ENCODE data around the gene KCNH4.
"Not testable (repeated sequence)": the region's sequence is repeated elsewhere in the genome, so short reads cannot be mapped to it uniquely, and the experiment has no call there.

Gene KCNH4

DNA sequence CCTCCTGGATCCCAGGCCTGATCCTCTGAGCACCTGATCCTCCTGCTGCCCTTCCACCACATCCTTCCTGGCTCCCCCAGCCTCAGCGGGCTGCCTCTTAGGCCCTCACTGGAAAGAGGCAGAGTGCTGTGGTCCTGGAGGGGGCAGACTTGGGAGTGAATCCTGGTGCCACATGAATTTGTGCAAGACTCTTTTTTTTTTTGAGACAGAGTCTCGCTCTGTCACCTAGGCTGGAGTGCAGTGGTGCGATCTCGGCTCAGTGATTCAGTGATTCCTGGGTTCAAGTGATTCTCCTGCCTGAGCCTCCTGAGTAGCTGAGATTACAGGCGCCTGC lies 10.3 kb upstream of the KCNH4 start:
- no peak for TF ChIP-seq JUND (IDR thresholded peaks at IDR 0.05; ENCODE audit: low read depth)
- DNase-seq (ENCODE audit: low read depth in 1 of 2, low spot score in 1 of 2) = no peak
- in situ Hi-C loops (cut with HindIII; ENCODE audit: low pct_unique_long_range_greater_than_20kb, low sequenced_read_pairs) = no loop called here

DNA sequence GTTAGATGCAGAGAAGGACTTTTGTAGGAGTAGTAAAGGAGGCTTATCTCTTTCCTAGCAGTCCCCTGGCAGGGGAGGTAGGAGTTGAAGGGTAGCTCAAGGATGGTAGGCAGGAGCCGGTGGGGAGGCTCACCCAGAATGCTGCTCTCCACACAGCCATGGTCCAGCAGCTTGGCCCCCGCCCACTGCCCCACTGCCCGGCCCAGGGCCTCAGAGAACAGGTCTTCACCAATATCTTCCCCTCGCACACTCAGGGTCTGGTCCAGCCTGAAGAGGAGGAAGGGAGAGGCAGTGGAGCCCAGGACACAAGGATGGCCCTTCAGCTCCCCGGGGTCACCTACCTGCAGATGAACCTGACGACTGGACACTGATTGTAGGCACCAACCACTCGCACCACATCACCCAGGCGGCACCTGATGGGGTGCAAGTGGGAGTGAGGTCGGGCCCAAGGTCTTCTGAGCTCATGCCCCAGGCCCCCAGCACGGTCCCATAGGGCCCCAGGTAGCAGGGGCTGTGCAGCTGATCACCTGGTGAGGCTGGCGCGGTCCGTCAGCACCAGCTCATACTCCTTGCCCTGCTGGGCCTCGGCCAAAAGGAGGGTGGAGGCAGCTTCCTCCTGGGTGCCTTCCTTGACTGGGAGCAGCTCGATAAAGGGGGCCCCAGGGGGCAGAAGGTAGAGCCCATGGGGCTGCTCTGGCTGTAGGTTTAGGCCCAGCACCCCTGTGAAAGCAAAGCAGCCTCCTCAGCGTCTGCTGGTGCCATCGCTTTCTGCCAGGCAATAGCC lies 9.7 kb upstream of the KCNH4 start:
- DNase-seq (ENCODE audit: low read depth in 1 of 2, low spot score in 1 of 2) = no peak
- TF ChIP-seq JUND (IDR thresholded peaks at IDR 0.05; ENCODE audit: low read depth) = no peak
- in situ Hi-C loops (cut with HindIII; ENCODE audit: low pct_unique_long_range_greater_than_20kb, low sequenced_read_pairs) = no loop called here

GRCh38 chr17:42189651-42189965 lies 8.7 kb upstream of the KCNH4 start:
- TF ChIP-seq JUND (IDR thresholded peaks at IDR 0.05; ENCODE audit: low read depth) = no peak
- no peak for DNase-seq (ENCODE audit: low read depth in 1 of 2, low spot score in 1 of 2)
- in situ Hi-C loops (cut with HindIII; ENCODE audit: low pct_unique_long_range_greater_than_20kb, low sequenced_read_pairs) = no loop called here

- DNase-seq (ENCODE audit: low read depth in 1 of 2, low spot score in 1 of 2) = no peak
- no peak for TF ChIP-seq JUND (IDR thresholded peaks at IDR 0.05; ENCODE audit: low read depth)
- in situ Hi-C loops (cut with HindIII; ENCODE audit: low pct_unique_long_range_greater_than_20kb, low sequenced_read_pairs) = no loop called here
Observed at GRCh38 chr17:42188749-42189650, 8.1 kb upstream of the KCNH4 start.

GRCh38 chr17:42187833-42188232 lies 6.9 kb upstream of the KCNH4 start:
- TF ChIP-seq JUND (IDR thresholded peaks at IDR 0.05; ENCODE audit: low read depth) = no peak

GRCh38 chr17:42186191-42186590 lies 5.2 kb upstream of the KCNH4 start:
- in situ Hi-C loops (cut with HindIII; ENCODE audit: low pct_unique_long_range_greater_than_20kb, low sequenced_read_pairs); DNase-seq (ENCODE audit: low read depth in 1 of 2, low spot score in 1 of 2): not testable (repeated sequence)

More at GRCh38 chr17:42187833-42188232, 6.9 kb upstream of the KCNH4 start:
- in situ Hi-C loops (cut with HindIII; ENCODE audit: low pct_unique_long_range_greater_than_20kb, low sequenced_read_pairs) = no loop called here
- DNase-seq (ENCODE audit: low read depth in 1 of 2, low spot score in 1 of 2) = no peak

DNA sequence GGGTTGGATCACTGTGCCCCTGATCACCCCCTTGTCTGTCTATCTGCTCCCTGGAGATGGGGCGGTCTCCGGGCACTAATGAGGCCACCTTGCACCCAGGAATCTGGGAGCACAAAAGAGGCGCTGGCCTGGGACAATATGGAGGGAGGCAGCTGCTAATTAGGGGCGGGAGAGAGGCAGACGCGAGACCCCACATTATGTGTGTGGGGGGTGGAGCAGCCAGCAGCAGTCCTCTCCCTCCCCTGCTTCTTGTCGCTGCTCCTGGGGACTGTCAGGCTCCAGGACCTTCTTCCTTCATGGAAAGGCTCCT lies 4.6 kb upstream of the KCNH4 start:
- DNase-seq (ENCODE audit: low read depth in 1 of 2, low spot score in 1 of 2) = no peak
- TF ChIP-seq JUND (IDR thresholded peaks at IDR 0.05; ENCODE audit: low read depth) = no peak
- in situ Hi-C loops (cut with HindIII; ENCODE audit: low pct_unique_long_range_greater_than_20kb, low sequenced_read_pairs) = no loop called here

DNA sequence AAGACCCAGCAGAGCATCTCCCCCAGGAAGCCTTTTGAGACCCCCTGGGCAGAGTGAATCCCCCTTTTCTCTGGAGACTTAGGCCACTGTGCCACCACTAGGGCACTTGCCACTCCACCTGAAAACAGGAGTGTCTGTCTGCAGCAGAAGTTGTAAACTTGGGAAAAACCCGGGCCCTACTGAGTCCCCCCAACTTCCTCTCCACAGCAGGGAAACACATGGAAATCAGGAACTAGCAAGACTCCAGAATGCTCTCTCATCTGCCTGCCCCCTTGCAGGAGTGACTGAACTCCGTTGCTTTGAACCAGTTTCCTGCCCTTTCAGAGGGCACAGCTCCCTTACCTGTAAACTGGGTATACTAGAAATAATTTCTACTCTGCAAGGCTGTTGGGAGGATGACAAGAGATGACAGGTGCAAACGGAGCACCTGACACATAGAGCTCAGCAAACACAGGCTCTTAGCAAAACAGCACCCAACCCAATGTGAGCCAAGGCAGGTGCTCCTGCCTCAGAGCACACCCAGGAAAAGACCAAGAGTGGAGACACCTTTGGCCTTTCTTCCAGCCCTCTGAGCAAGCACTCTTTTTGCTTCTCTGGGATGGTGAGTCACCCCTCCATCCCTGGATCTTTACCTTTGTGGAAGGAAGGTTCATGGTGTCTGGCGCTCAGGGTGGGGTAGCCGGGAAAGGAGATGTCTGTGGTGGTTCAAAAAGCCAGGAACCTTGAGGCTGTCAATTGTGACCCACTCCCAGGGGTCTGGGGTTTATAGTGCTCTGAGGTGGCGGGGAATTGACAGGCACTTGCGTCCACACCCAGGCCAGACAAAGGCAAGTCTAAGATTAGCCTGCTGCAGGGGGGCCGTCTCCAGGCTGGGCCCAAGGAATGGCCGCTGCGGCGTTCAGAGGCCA lies 4.0 kb upstream of the KCNH4 start, which contains the start of gene HCRT:
Gene HCRT (minus strand): TSS at position 740 of the 908 bp plus-strand sequence. CDS start 87 bp downstream, at position 653.
- DNase-seq (ENCODE audit: low read depth in 1 of 2, low spot score in 1 of 2) = no peak
- in situ Hi-C loops (cut with HindIII; ENCODE audit: low pct_unique_long_range_greater_than_20kb, low sequenced_read_pairs) = no loop called here
- no peak for TF ChIP-seq JUND (IDR thresholded peaks at IDR 0.05; ENCODE audit: low read depth)

DNA sequence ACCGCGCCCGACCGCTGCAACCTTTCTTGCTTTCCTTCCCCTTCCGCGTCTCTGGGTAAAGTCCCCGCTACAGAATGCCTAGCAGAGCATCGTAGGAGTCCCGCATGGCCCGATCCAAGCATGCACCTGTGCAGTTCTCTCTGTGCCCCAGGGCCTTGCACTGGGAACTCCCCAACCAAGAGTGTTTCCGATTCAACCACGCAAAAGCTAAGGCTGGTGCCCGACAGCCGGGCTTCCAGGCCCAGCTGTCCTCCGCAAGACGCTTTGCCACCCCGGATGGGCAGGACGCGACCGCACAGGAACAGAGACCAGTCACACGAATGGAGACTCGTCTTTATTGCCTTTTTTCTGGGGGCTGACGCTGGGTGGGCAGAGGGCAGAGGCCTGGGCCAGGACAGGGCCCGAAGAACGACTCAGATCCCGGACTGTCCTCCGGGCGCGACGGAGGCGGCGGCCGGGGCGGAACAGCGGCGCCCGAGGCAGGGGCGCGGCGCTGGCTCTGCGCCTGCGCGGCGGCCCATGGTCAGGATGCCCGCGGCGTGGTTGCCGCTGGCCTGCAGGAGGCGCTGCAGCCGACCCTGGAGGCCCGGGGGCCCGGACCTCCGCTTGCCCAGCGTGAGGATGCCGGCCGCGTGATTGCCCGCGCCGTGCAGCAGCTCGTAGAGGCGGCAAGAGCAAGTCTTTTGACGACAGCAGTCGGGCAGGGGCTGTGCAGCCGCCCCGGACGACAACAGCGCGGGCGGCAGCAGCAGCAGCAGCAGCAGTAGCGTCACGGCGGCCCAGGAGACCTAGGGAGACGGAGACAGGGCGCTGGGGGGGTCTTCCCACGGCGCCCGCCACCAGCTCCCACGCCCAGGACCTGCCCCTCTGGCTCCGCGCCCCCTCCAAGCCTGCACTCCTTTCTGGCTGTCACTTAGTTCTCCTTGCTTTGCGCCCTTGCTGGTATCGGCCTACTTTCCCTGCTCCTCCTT lies 3.1 kb upstream of the KCNH4 start:
- no peak for TF ChIP-seq JUND (IDR thresholded peaks at IDR 0.05; ENCODE audit: low read depth)
- peak in 1 of 2 experiments; percentile 53 for DNase-seq (ENCODE audit: low read depth in 1 of 2, low spot score in 1 of 2)
- in situ Hi-C loops (cut with HindIII; ENCODE audit: low pct_unique_long_range_greater_than_20kb, low sequenced_read_pairs) = no loop called here

DNA sequence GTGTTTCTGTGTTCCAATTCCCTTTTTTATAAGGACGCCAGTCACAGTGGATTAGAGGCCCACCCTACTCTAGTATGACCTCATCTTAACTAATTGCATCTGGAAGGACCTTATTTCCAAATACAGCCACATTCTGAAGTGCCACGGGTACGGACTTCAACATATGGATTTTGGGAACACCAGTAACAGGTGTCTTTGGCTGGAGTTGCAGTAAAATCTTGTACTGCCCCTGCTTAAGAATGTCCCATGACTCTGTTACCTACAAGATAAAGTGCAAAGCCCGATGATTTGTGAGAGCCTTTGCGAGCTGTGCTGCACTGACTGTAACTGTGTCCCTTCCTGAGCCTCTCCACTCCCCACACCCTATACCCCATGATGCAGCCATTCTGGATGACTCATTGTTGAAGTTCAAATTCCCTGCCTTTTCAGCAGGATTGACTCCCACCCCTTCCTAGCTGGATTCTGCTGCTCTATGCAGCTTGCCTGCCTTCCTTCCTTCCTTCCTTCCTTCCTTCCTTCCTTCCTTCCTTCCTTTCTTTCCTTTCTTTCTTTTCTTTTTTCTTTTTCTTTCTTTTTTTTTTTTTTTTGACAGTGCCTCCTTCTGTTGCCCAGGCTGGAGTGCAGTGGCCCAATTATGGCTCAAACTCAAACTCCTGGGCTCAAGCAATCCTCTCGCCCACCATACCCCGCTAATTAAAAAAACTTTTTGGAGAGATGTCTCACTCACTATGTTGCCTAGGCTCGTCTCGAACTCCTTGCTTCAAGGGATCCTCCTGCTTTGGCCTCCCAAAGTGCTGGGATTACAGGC lies 2.2 kb upstream of the KCNH4 start:
- in situ Hi-C loops (cut with HindIII; ENCODE audit: low pct_unique_long_range_greater_than_20kb, low sequenced_read_pairs) = no loop called here
- no peak for DNase-seq (ENCODE audit: low read depth in 1 of 2, low spot score in 1 of 2)
- TF ChIP-seq JUND (IDR thresholded peaks at IDR 0.05; ENCODE audit: low read depth) = no peak

DNA sequence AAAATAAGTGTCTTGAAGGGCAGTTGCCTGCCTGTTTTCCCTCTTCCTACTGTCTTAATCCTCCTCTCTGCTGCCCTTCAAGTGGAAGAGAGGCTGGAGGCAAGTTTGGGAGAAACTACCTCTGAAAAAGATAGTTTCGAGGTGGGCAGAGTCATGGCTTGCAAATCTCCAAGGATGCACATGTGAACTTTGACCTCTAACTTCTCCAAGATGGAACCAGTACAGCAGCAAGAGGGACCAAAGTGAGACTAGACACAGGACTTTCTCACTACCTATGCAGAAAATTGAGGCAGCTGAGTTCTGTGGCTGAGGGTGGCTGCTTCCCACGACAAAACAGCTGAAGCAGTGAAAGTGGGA lies 887 bp upstream of the KCNH4 start:
- no peak for TF ChIP-seq JUND (IDR thresholded peaks at IDR 0.05; ENCODE audit: low read depth)
- in situ Hi-C loops (cut with HindIII; ENCODE audit: low pct_unique_long_range_greater_than_20kb, low sequenced_read_pairs) = no loop called here
- no peak for DNase-seq (ENCODE audit: low read depth in 1 of 2, low spot score in 1 of 2)
